Adrenal gland (tissue), 5 donors: ENCODE measurements around the gene SORBS2.

Source experiments
- CTCF ChIP-seq, 6 experiments: fragments of 450-650 bp in 4 of 6; fragments of 200-600 bp in 2 of 6; sonication (generic) in 1 of 6; IDR thresholded peaks; 1 replicate in 5 of 6; 2 replicates in 1 of 6; pipeline versions ENCODE4 v1.5.1 to v1.8.0; 2016 to 2021; ENCODE audit warnings: antibody characterized with exemption in 6 of 6, mild to moderate bottlenecking in 2 of 6, moderate library complexity in 1 of 6
- POLR2A ChIP-seq, 2 donors: fragments of 450-650 bp; IDR thresholded peaks; one replicate each; pipeline ENCODE4 v1.6.1; 2017; ENCODE audit warnings: antibody characterized with exemption in 2 of 2, mild to moderate bottlenecking in 2 of 2, moderate library complexity in 1 of 2
- donor health status: DM: no; HTN: no; CAD: no.

GRCh38 chr4:185859111-185859510, 47.1 kb upstream of the SORBS2 start:
- TF ChIP-seq POLR2A (IDR thresholded peaks at IDR 0.05) (no peak), CTCF (IDR thresholded peaks at IDR 0.05) (no peak)
